SK-N-SH (cell line): ENCODE measurements around the gene FBXO10. TPM values are rescaled to one million over a fixed set of nuclear protein-coding genes. Genes with fewer than 3 reads are reported as not detected.

Experiments used
- CTCF ChIA-PET: fragments of 300-600, 350-600 bp; formaldehyde crosslinking; extraction: SDS; loops from one replicate; lab custom pipeline; 2021; lab: Yijun Ruan, JAX
- POLR2A ChIA-PET: fragments of 350-600 bp; sonication (Branson Sonifier 250); formaldehyde crosslinking; extraction: SDS; loops from one replicate; lab custom pipeline; 2020; ENCODE audit warnings: antibody characterized with exemption, inconsistent platforms; lab: Yijun Ruan, JAX
- DNase-seq: peaks from one replicate; pipeline ENCODE4 v3.0.0; 2012
- H2AFZ ChIP-seq: fragments of 200-600 bp; sonication (generic); 2 replicates; pipeline ENCODE4 v1.8.1; 2016; ENCODE audit warnings: antibody characterized with exemption, mild to moderate bottlenecking, low read depth
- H3F3A ChIP-seq: fragments of 200-600 bp; sonication (generic); replicated peaks from 2 replicates; pipeline ENCODE3; 2016; ENCODE audit warnings: antibody characterized with exemption, mild to moderate bottlenecking; ENCODE audit not compliant: insufficient read depth
- H3K27ac ChIP-seq, 2 experiments: fragments of 200-500 bp in 1 of 2; fragments of 200-600 bp in 1 of 2; sonication (Bioruptor generic) in 1 of 2; sonication (generic), shearing (Covaris generic) in 1 of 2; 2 replicates each; pipeline versions ENCODE4 v1.5.1 to v1.6.1; 2014 to 2016; ENCODE audit warnings: low read depth in 2 of 2, inconsistent platforms in 1 of 2, low read length in 1 of 2, mild to moderate bottlenecking in 1 of 2, mixed read lengths in 1 of 2
- H3K27me3 ChIP-seq: fragments of 200-600 bp; sonication (generic), shearing (Covaris generic); 2 replicates; pipeline ENCODE4 v1.6.1; 2016; ENCODE audit warnings: mixed run types; ENCODE audit not compliant: insufficient read depth
- H3K36me3 ChIP-seq, 2 experiments: fragments of 200-500 bp in 1 of 2; fragments of 200-600 bp in 1 of 2; sonication (Bioruptor generic) in 1 of 2; sonication (generic) in 1 of 2; replicated peaks in 1 of 2; 2 replicates each; pipeline versions ENCODE3 to v1.5.1; 2014 to 2016; ENCODE audit warnings: low read length in 1 of 2, mild to moderate bottlenecking in 1 of 2; ENCODE audit not compliant: insufficient read depth in 2 of 2, control insufficient read depth in 1 of 2
- H3K4me1 ChIP-seq, 2 experiments: fragments of 200-500 bp in 1 of 2; fragments of 200-600 bp in 1 of 2; sonication (Bioruptor generic) in 1 of 2; sonication (generic), shearing (Covaris generic) in 1 of 2; 2 replicates each; pipeline versions ENCODE4 v1.5.1 to v1.6.1; 2014 to 2016; ENCODE audit warnings: low read depth in 1 of 2, low read length in 1 of 2, mixed run types in 1 of 2; ENCODE audit not compliant: insufficient read depth in 2 of 2, control insufficient read depth in 1 of 2
- H3K4me2 ChIP-seq: fragments of 200-600 bp; sonication (generic), shearing (Covaris generic); 2 replicates; pipeline ENCODE4 v1.6.1; 2017; ENCODE audit warnings: mixed run types
- H3K4me3 ChIP-seq, 2 experiments: fragments of 200-500 bp in 1 of 2; fragments of 200-600 bp in 1 of 2; sonication (Bioruptor generic) in 1 of 2; sonication (generic), shearing (Covaris generic) in 1 of 2; 2 replicates each; pipeline versions ENCODE4 v1.5.1 to v1.8.1; 2014 to 2016; ENCODE audit warnings: low read depth in 2 of 2, inconsistent platforms in 1 of 2, low read length in 1 of 2, mild to moderate bottlenecking in 1 of 2, mixed read lengths in 1 of 2, moderate library complexity in 1 of 2
- H3K79me2 ChIP-seq: fragments of 200-600 bp; sonication (generic); 2 replicates; pipeline ENCODE4 v1.8.1; 2017; ENCODE audit warnings: mild to moderate bottlenecking; ENCODE audit not compliant: insufficient read depth
- H3K9ac ChIP-seq: fragments of 200-600 bp; sonication (generic); 2 replicates; pipeline ENCODE4 v1.6.1; 2017; ENCODE audit warnings: mixed run types
- H3K9me2 ChIP-seq: fragments of 200-600 bp; sonication (generic); 2 replicates; pipeline ENCODE4 v1.6.1; 2017; ENCODE audit warnings: mixed run types
- H3K9me3 ChIP-seq: fragments of 200-600 bp; sonication (generic); 2 replicates; pipeline ENCODE4 v1.6.1; 2017; ENCODE audit warnings: mixed run types, mild to moderate bottlenecking, moderate library complexity
- H4K20me1 ChIP-seq: fragments of 200-600 bp; sonication (generic); 2 replicates; pipeline ENCODE4 v1.6.1; 2017; ENCODE audit warnings: mild to moderate bottlenecking, mixed run types; ENCODE audit not compliant: insufficient read depth
- CHD2 ChIP-seq: fragments of 150-350 bp; IDR thresholded peaks from 2 replicates; pipeline ENCODE4 v1.6.1; 2018; ENCODE audit warnings: low read length; ENCODE audit not compliant: partially characterized antibody
- ELF1 ChIP-seq: IDR thresholded peaks from 2 replicates; pipeline ENCODE4 v1.4.0; 2012
- FOXJ3 ChIP-seq: sonication (generic); formaldehyde crosslinking; IDR thresholded peaks from 2 replicates; pipeline ENCODE4 v1.5.1; 2020; ENCODE audit warnings: mild to moderate bottlenecking, missing genetic modification reagents
- FOXM1 ChIP-seq: IDR thresholded peaks from 2 replicates; pipeline ENCODE4 v1.4.0; 2012; ENCODE audit warnings: low read depth, mild to moderate bottlenecking
- IRF3 ChIP-seq: fragments of 150-350 bp; IDR thresholded peaks from 2 replicates; pipeline ENCODE4 v1.6.1; 2016; ENCODE audit warnings: mild to moderate bottlenecking, low read depth, low read length
- JUND ChIP-seq: IDR thresholded peaks from 2 replicates; pipeline ENCODE4 v1.4.0; 2012
- MEF2A ChIP-seq: IDR thresholded peaks from 2 replicates; pipeline ENCODE4 v1.4.0; 2012; ENCODE audit warnings: low read depth, borderline replicate concordance
- MXI1 ChIP-seq: IDR thresholded peaks from 2 replicates; pipeline ENCODE4 v1.6.1; 2012; ENCODE audit warnings: mild to moderate bottlenecking, low read depth, low read length, improper control_type of control experiment
- NRF1 ChIP-seq: IDR thresholded peaks from 2 replicates; pipeline ENCODE4 v1.6.1; 2012; ENCODE audit warnings: low read depth, mild to moderate bottlenecking, low read length
- POLR2AphosphoS5 ChIP-seq: IDR thresholded peaks from 2 replicates; pipeline ENCODE4 v1.6.1; 2012; ENCODE audit warnings: low read depth, low read length
- RAD21 ChIP-seq: IDR thresholded peaks from 2 replicates; pipeline ENCODE4 v1.6.1; 2012; ENCODE audit warnings: mild to moderate bottlenecking, low read length
- RCOR1 ChIP-seq: fragments of 150-350 bp; IDR thresholded peaks from 2 replicates; pipeline ENCODE4 v1.6.1; 2017; ENCODE audit warnings: antibody characterized with exemption, low read length
- USF2 ChIP-seq: fragments of 150-350 bp; IDR thresholded peaks from 2 replicates; pipeline ENCODE4 v1.6.1; 2017; ENCODE audit warnings: antibody characterized with exemption, low read length, low read depth, borderline replicate concordance
- WGBS: methylation state at CpG from one replicate; pipeline ENCODE4 v1.1.6; 2017; ENCODE audit warnings: low lambda C conversion rate; 5-methylcytosine and 5-hydroxymethylcytosine counted together
- polyA plus RNA-seq, 3 experiments: library from polyadenylated mRNA; depleted of rRNA; stranded (reverse); fragments of >200 nt; gene quantifications; 2 replicates each; pipeline ENCODE4 v1.2.3, GENCODE V29; 2012
- TF ChIP-seq, protein P1 (sequence below): IDR thresholded peaks from 2 replicates; pipeline ENCODE4 v1.4.0; 2012; ENCODE audit warnings: low read depth, borderline replicate concordance
- TF ChIP-seq, protein P2 (sequence below): IDR thresholded peaks from 2 replicates; pipeline ENCODE4; 2012

The FBXO10 gene
- polyA plus RNA-seq, 1 of the 3 experiments (the other 2 are of a cell fraction) = 10.1 TPM

- POLR2A ChIA-PET = no interaction called here
- no peak overlapping the region for H2AFZ ChIP-seq
Observed at GRCh38 chr9:37507566-37508134, 68.5 kb downstream of the FBXO10 start.

GRCh38 chr9:37504605-37505004 lies 71.6 kb downstream of the FBXO10 start:
- Histone ChIP-seq H3K79me2 (no peaks in the 10 kb centered on the region), H3K4me2 (no peak overlapping the region), H4K20me1 (no peaks in the 10 kb centered on the region), H3K9me3 (no peaks in the 10 kb centered on the region), H3K4me3 (no peak overlapping the region), H3K27me3 (no peaks in the 10 kb centered on the region), H3K36me3 (peaks cover 14 to 64% of the 10 kb centered on the region in 2 experiments), H2AFZ (no peak overlapping the region), H3K27ac (no peak overlapping the region), H3K9ac (no peak overlapping the region), H3K4me1 (no peaks in the 10 kb centered on the region), H3F3A (no peaks in the 10 kb centered on the region), H3K9me2 (no peaks in the 10 kb centered on the region)
- CTCF ChIA-PET = interaction anchor here (1.2 kb wide), 1 partner anchor 90 kb away, joined by 3 read pairs; no protein-coding TSS in a partner anchor
- TF ChIP-seq FOXJ3 = no peak
- no peak for TF ChIP-seq USF2
- TF ChIP-seq, protein P1, sequence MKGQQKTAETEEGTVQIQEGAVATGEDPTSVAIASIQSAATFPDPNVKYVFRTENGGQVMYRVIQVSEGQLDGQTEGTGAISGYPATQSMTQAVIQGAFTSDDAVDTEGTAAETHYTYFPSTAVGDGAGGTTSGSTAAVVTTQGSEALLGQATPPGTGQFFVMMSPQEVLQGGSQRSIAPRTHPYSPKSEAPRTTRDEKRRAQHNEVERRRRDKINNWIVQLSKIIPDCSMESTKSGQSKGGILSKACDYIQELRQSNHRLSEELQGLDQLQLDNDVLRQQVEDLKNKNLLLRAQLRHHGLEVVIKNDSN = no peak
- no peak for TF ChIP-seq NRF1
- no peak for TF ChIP-seq IRF3
- no peak for TF ChIP-seq FOXM1
- TF ChIP-seq RCOR1 = no peak
- no peak for TF ChIP-seq MEF2A
- TF ChIP-seq ELF1 = no peak
- TF ChIP-seq CHD2 = no peak
- TF ChIP-seq, protein P2, sequence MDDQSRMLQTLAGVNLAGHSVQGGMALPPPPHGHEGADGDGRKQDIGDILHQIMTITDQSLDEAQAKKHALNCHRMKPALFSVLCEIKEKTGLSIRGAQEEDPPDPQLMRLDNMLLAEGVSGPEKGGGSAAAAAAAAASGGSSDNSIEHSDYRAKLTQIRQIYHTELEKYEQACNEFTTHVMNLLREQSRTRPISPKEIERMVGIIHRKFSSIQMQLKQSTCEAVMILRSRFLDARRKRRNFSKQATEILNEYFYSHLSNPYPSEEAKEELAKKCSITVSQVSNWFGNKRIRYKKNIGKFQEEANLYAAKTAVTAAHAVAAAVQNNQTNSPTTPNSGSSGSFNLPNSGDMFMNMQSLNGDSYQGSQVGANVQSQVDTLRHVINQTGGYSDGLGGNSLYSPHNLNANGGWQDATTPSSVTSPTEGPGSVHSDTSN = no peak
- DNase-seq = no peak
- POLR2A ChIA-PET = no interaction called here
- 84% methylated on average over 5 of the region's 5 CpGs for WGBS

More at GRCh38 chr9:37507566-37508134, 68.5 kb downstream of the FBXO10 start:
- CTCF ChIA-PET = interaction anchor here (0.9 kb wide), 1 partner anchor 10 kb away, joined by 3 read pairs; no protein-coding TSS in a partner anchor
- Histone ChIP-seq H3F3A (peaks cover 2% of the 10 kb centered on the region), H3K4me3 (no peak overlapping the region), H3K9me2 (no peaks in the 10 kb centered on the region), H3K9me3 (no peaks in the 10 kb centered on the region)
- DNase-seq = no peak
- TF ChIP-seq CHD2 = no peak
- no peak for TF ChIP-seq IRF3
- no peak for TF ChIP-seq JUND
- 0 out of 2 replicates have a peak, but pooled peaks have one; percentile 10 for TF ChIP-seq POLR2AphosphoS5
- TF ChIP-seq ELF1 = no peak
- TF ChIP-seq RAD21 = no peak
- TF ChIP-seq RCOR1 = no peak
- TF ChIP-seq MXI1 = no peak
- TF ChIP-seq, all 33 proteins: peak for 1
- H3K4me2 ChIP-seq = no peak overlapping the region
- H3K27ac ChIP-seq = no peak overlapping the region
- WGBS = 100% methylated on average over 11 of the region's 11 CpGs
- H3K9ac ChIP-seq = no peak overlapping the region
- H3K4me1 ChIP-seq = no peaks in the 10 kb centered on the region
- H4K20me1 ChIP-seq = no peaks in the 10 kb centered on the region
- H3K79me2 ChIP-seq = no peaks in the 10 kb centered on the region
- H3K27me3 ChIP-seq = no peaks in the 10 kb centered on the region
- peaks cover 6 to 42% of the 10 kb centered on the region in 2 experiments for H3K36me3 ChIP-seq
